DND-41 (cell line): ENCODE results near the gene LAGE3.

Source experiments
- ATAC-seq: fragments of 200-7000 bp; cut with Tn5 transposase; 3 replicates; pipeline ENCODE4 v1.9.1; 2021; ENCODE audit warnings: low read depth; ENCODE audit not compliant: insufficient read depth
- DNase-seq: peaks from one replicate; pipeline ENCODE4 v3.0.0-alpha.2; 2020
- H2AFZ ChIP-seq: 2 replicates; pipeline ENCODE4 v1.6.0; 2012; ENCODE audit warnings: low read depth, low read length
- H3K27ac ChIP-seq: 2 replicates; pipeline ENCODE4 v1.5.1; 2012; ENCODE audit warnings: low read length, inconsistent platforms
- H3K27me3 ChIP-seq: fragments of 200-600 bp; sonication (generic); 2 replicates; pipeline ENCODE4 v1.6.0; 2012; ENCODE audit warnings: low read length, mild to moderate bottlenecking, inconsistent platforms; ENCODE audit not compliant: insufficient read depth, poor library complexity
- H3K36me3 ChIP-seq: 2 replicates; pipeline ENCODE4 v1.5.1; 2012; ENCODE audit warnings: low read length, inconsistent platforms; ENCODE audit not compliant: insufficient read depth
- H3K4me1 ChIP-seq: 2 replicates; pipeline ENCODE4 v1.5.1; 2012; ENCODE audit warnings: mild to moderate bottlenecking, low read length; ENCODE audit not compliant: insufficient read depth
- H3K4me2 ChIP-seq: 2 replicates; pipeline ENCODE4 v1.6.0; 2012; ENCODE audit warnings: mild to moderate bottlenecking, moderate library complexity, low read length, inconsistent platforms; ENCODE audit not compliant: insufficient read depth
- H3K4me3 ChIP-seq, 2 experiments: fragments of 200-600 bp in 1 of 2; shearing (Covaris generic) in 1 of 2; 2 replicates each; pipeline ENCODE4 v1.5.1; 2012 to 2016; ENCODE audit warnings: inconsistent platforms in 2 of 2, low read length in 2 of 2, mild to moderate bottlenecking in 2 of 2, low read depth in 1 of 2, moderate library complexity in 1 of 2
- H3K79me2 ChIP-seq: 2 replicates; pipeline ENCODE4 v1.6.0; 2012; ENCODE audit warnings: low read length, inconsistent platforms; ENCODE audit not compliant: insufficient read depth
- H3K9ac ChIP-seq: 2 replicates; pipeline ENCODE4 v1.6.0; 2012; ENCODE audit warnings: low read depth, mild to moderate bottlenecking, inconsistent platforms, low read length, moderate library complexity
- H3K9me3 ChIP-seq: 2 replicates; pipeline ENCODE4 v1.5.1; 2012; ENCODE audit warnings: low read length, moderate library complexity, mild to moderate bottlenecking, inconsistent platforms; ENCODE audit not compliant: insufficient read depth, severe bottlenecking
- H4K20me1 ChIP-seq: 2 replicates; pipeline ENCODE4 v1.6.0; 2012; ENCODE audit warnings: low read length; ENCODE audit not compliant: insufficient read depth
- EZH2 ChIP-seq: IDR thresholded peaks from 3 replicates; pipeline ENCODE4 v1.6.1; 2012; ENCODE audit warnings: borderline replicate concordance, low read depth, mild to moderate bottlenecking, moderate library complexity, low read length, inconsistent platforms; ENCODE audit not compliant: severe bottlenecking
- TF ChIP-seq, protein P1 (sequence below): IDR thresholded peaks from 2 replicates; pipeline ENCODE4 v1.5.1; 2012; ENCODE audit warnings: borderline replicate concordance, low read length, moderate library complexity, mild to moderate bottlenecking; ENCODE audit not compliant: poor library complexity, severe bottlenecking; ENCODE audit errors: extremely low read depth

LAGE3 gene

DNA sequence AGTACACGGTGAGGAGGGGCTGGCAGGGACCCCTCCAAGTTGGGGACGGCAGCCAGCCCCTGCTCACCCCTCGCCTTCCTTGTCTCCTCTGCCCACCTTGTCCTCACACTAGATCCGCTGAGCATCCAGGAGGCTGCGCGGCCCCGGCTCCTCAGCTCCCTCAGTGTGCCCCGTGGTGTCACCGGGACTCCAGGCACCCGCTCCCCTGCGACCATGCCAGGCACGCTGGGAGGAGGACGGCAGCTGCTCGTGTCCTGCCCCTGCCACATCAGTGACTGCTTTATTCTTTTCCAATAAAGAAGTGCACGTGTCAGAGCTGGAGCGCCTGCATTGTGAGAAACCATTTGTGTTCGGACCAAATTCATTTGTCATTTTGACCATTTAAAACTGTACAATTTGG, 28.8 kb downstream of the LAGE3 start:
- Histone ChIP-seq H3K4me2 (no peak overlapping the region), H3K9ac (no peak overlapping the region), H3K9me3 (no peaks in the 10 kb centered on the region), H3K27me3 (no peaks in the 10 kb centered on the region), H3K4me1 (no peaks in the 10 kb centered on the region), H4K20me1 (no peaks in the 10 kb centered on the region), H3K27ac (no peak overlapping the region), H3K4me3 (no peak overlapping the region), H3K36me3 (no peaks in the 10 kb centered on the region), H3K79me2 (no peaks in the 10 kb centered on the region), H2AFZ (no peak overlapping the region)
- TF ChIP-seq, protein P1, sequence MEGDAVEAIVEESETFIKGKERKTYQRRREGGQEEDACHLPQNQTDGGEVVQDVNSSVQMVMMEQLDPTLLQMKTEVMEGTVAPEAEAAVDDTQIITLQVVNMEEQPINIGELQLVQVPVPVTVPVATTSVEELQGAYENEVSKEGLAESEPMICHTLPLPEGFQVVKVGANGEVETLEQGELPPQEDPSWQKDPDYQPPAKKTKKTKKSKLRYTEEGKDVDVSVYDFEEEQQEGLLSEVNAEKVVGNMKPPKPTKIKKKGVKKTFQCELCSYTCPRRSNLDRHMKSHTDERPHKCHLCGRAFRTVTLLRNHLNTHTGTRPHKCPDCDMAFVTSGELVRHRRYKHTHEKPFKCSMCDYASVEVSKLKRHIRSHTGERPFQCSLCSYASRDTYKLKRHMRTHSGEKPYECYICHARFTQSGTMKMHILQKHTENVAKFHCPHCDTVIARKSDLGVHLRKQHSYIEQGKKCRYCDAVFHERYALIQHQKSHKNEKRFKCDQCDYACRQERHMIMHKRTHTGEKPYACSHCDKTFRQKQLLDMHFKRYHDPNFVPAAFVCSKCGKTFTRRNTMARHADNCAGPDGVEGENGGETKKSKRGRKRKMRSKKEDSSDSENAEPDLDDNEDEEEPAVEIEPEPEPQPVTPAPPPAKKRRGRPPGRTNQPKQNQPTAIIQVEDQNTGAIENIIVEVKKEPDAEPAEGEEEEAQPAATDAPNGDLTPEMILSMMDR, result no peak
- no peak for TF ChIP-seq EZH2
- ATAC-seq (no peak), DNase-seq (no peak)

- Histone ChIP-seq H2AFZ (no peak overlapping the region), H3K79me2 (no peaks in the 10 kb centered on the region), H3K9me3 (no peaks in the 10 kb centered on the region), H3K4me1 (peaks cover 3% of the 10 kb centered on the region), H3K36me3 (no peaks in the 10 kb centered on the region), H3K9ac (no peak overlapping the region), H4K20me1 (no peaks in the 10 kb centered on the region), H3K27me3 (no peaks in the 10 kb centered on the region), H3K4me2 (no peak overlapping the region), H3K4me3 (no peak overlapping the region), H3K27ac (no peak overlapping the region)
- TF ChIP-seq, protein P1, result no peak
- TF ChIP-seq EZH2, result no peak
- DNase-seq (no peak), ATAC-seq (no peak)
These were observed 29.5 kb downstream of the LAGE3 start for GRCh38 chrX:154449618-154450017.

DNA sequence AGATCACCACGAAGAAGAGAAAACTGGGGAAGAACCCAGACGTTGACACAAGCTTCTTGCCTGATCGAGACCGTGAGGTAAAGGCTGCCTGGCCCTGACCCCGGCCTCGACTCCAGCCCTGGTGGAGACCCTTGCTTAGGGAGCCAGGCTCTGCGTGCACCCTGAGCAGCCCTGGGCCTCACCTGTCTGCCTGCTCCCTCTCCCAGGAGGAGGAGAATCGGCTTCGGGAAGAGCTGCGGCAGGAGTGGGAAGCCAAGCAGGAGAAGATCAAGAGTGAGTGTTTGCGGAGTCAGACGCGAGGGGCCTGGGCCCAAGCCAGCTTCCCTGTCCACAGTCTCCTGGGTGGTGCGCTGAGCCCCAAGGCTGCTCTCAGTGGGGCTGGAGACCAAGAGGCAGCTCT, 30.6 kb downstream of the LAGE3 start:
- H3K27me3 ChIP-seq, result no peaks in the 10 kb centered on the region
- no peak overlapping the region for H3K9ac ChIP-seq
- H3K9me3 ChIP-seq, result no peaks in the 10 kb centered on the region
- TF ChIP-seq EZH2, result no peak
- TF ChIP-seq, protein P1, result no peak
- no peak overlapping the region for H3K4me2 ChIP-seq
- peaks cover 11% of the 10 kb centered on the region for H3K4me1 ChIP-seq
- ATAC-seq (no peak), DNase-seq (no peak)
- H3K79me2 ChIP-seq, result no peaks in the 10 kb centered on the region
- no peak overlapping the region for H3K27ac ChIP-seq
- no peak overlapping the region for H2AFZ ChIP-seq
- H3K36me3 ChIP-seq, result no peaks in the 10 kb centered on the region
- no peak overlapping the region for H3K4me3 ChIP-seq
- H4K20me1 ChIP-seq, result peaks cover 2% of the 10 kb centered on the region; the same call in 1 of the 2 replicates

DNA sequence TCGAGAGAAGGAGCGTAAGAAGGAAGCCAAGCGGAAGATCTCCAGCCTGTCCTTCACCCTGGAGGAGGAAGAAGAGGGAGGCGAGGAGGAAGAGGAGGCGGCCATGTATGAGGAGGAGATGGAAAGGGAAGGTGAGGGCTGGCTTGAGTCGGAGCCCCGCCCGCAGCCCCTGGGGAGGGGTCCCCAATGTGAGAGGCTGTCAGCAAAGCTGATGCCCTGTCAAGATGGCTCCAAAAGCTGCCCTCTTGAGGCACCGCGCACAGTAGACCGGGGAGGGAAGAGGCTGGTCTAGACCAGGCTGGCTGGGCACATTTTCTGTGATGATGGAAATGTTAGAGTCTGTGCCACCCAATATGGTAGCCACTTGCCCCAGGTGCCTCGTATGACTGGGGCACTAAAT, 32.7 kb downstream of the LAGE3 start:
- H3K36me3 ChIP-seq, result peaks cover 12% of the 10 kb centered on the region
- peaks cover 3% of the 10 kb centered on the region; the same call in 1 of the 2 replicates for H4K20me1 ChIP-seq
- H3K4me2 ChIP-seq, result no peak overlapping the region
- H3K4me3 ChIP-seq, result no peak overlapping the region
- ATAC-seq (no peak), DNase-seq (no peak)
- H3K79me2 ChIP-seq, result no peaks in the 10 kb centered on the region
- no peak overlapping the region for H2AFZ ChIP-seq
- no peak overlapping the region for H3K9ac ChIP-seq
- no peak overlapping the region for H3K27ac ChIP-seq
- H3K4me1 ChIP-seq, result peaks cover 17% of the 10 kb centered on the region
- H3K27me3 ChIP-seq, result no peaks in the 10 kb centered on the region
- TF ChIP-seq EZH2, result no peak
- TF ChIP-seq, protein P1, result no peak
- no peaks in the 10 kb centered on the region for H3K9me3 ChIP-seq
